ENCODE measurements around the gene LURAP1L.

DNA sequence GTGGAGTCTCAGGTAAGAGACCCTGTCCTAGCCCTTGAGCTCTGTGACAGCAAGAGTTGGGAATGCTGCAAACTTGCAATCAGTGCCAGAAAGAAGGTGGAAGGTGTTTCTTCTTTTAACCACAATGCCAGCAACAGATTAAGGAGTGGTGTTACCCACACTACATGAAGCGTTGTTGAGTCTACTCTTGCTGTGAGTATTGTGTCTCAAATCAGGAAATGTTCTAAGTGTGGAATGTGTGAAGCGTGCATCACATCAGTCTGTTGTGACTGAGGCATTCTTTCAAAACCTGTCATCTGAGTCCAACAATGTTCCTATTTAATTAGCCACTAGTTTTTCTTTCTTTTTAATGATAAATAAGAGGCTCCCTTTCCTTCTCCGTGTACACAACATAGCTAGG, 2.9 kb upstream of the LURAP1L start:
- no peak for TF ChIP-seq PAX5 (IDR thresholded peaks at IDR 0.05; ENCODE audit: insufficient read depth, low read length, severe bottlenecking)
- TF ChIP-seq POLR2A (IDR thresholded peaks at IDR 0.05; ENCODE audit: low read depth, low read length): no peak
- TF ChIP-seq POLR2AphosphoS5 (IDR thresholded peaks at IDR 0.05; ENCODE audit: low read depth, low read length): no peak
- no peak for TF ChIP-seq TAF1 (IDR thresholded peaks at IDR 0.05; ENCODE audit: low read depth, low read length)

Measured in GM12891 (cell line).